GM06990 (cell line): ENCODE data around the gene CFAP20DC.
"Not testable (repeated sequence)": the region's sequence is repeated elsewhere in the genome, so short reads cannot be mapped to it uniquely, and the experiment has no call there.

Experiments used
- DNase-seq: peaks from one replicate; pipeline ENCODE4 v3.0.0-alpha.2; 2011; ENCODE audit not compliant: insufficient read length; ENCODE audit errors: extremely low read depth
- H3K27me3 ChIP-seq: replicated peaks from 2 replicates; pipeline ENCODE4 v1.6.0; 2011; ENCODE audit warnings: low read length; ENCODE audit not compliant: control insufficient read depth, insufficient read depth
- H3K36me3 ChIP-seq: 2 replicates; pipeline ENCODE4 v1.5.1; 2011; ENCODE audit warnings: low read length; ENCODE audit not compliant: control insufficient read depth, insufficient read depth
- H3K4me3 ChIP-seq: replicated peaks from 2 replicates; pipeline ENCODE4 v1.5.1; 2011; ENCODE audit warnings: low read depth, mild to moderate bottlenecking, control low read depth, low read length
- TF ChIP-seq, protein P1 (sequence below): IDR thresholded peaks from 2 replicates; pipeline ENCODE4 v1.5.1; 2011; ENCODE audit warnings: low read length, control low read depth, mild to moderate bottlenecking, inconsistent platforms; ENCODE audit not compliant: insufficient read depth, poor library complexity, severe bottlenecking

CFAP20DC gene

GRCh38 chr3:59049671-59050331 is at the start of gene CFAP20DC:
TSS of gene CFAP20DC (minus strand) at chr3:59050025. CDS start at chr3:59049631, 394 bp downstream.
- DNase-seq: peak; percentile 94
- TF ChIP-seq, protein P1, sequence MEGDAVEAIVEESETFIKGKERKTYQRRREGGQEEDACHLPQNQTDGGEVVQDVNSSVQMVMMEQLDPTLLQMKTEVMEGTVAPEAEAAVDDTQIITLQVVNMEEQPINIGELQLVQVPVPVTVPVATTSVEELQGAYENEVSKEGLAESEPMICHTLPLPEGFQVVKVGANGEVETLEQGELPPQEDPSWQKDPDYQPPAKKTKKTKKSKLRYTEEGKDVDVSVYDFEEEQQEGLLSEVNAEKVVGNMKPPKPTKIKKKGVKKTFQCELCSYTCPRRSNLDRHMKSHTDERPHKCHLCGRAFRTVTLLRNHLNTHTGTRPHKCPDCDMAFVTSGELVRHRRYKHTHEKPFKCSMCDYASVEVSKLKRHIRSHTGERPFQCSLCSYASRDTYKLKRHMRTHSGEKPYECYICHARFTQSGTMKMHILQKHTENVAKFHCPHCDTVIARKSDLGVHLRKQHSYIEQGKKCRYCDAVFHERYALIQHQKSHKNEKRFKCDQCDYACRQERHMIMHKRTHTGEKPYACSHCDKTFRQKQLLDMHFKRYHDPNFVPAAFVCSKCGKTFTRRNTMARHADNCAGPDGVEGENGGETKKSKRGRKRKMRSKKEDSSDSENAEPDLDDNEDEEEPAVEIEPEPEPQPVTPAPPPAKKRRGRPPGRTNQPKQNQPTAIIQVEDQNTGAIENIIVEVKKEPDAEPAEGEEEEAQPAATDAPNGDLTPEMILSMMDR: no peak
- Histone ChIP-seq H3K36me3 (no peaks in the 10 kb centered on the region), H3K4me3 (peak within 1 kb of the TSS; percentile 76), H3K27me3 (no peaks in the 10 kb centered on the region)

- H3K27me3 ChIP-seq, H3K36me3 ChIP-seq, DNase-seq, H3K4me3 ChIP-seq: not testable (repeated sequence)
Measured at GRCh38 chr3:59098516-59098915, 48.7 kb upstream of the CFAP20DC start.

DNA sequence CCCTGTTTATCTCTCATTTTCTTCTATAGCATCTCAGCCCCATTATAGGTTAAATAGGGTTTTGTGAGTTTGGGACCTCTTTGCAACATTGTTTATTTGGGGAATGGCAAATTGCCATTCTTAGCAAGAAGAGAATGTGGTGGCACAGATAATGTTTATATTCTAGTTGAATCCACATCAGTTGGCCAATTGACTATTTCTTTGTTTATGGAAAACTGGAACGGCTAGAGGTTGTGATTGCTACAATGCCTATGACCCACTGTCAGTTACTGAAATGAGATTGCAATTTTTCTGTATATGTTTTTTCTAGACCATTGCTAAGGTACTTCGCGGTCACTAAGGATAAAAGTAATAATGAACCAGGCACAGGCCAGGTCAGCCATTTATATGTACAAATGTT is 44.6 kb upstream of the CFAP20DC start:
- TF ChIP-seq, protein P1: no peak
- Histone ChIP-seq H3K36me3 (no peaks in the 10 kb centered on the region), H3K27me3 (no peaks in the 10 kb centered on the region; the same call in 1 of the 2 replicates), H3K4me3 (no peak overlapping the region)
- DNase-seq: no peak

- H3K27me3 ChIP-seq: no peaks in the 10 kb centered on the region; the same call in 1 of the 2 replicates
- H3K4me3 ChIP-seq: no peak overlapping the region
- no peak for DNase-seq
- no peaks in the 10 kb centered on the region for H3K36me3 ChIP-seq
- TF ChIP-seq, protein P1: no peak
Measured at GRCh38 chr3:59093521-59093920, 43.7 kb upstream of the CFAP20DC start.

- TF ChIP-seq, protein P1: no peak
- Histone ChIP-seq H3K36me3 (no peaks in the 10 kb centered on the region), H3K27me3 (no peaks in the 10 kb centered on the region; the same call in 1 of the 2 replicates), H3K4me3 (no peak overlapping the region)
- no peak for DNase-seq
Measured at GRCh38 chr3:59088761-59089160, 38.9 kb upstream of the CFAP20DC start.

GRCh38 chr3:59085976-59086375 is 36.2 kb upstream of the CFAP20DC start:
- TF ChIP-seq, protein P1: no peak
- DNase-seq: no peak
- Histone ChIP-seq H3K4me3 (no peak overlapping the region), H3K36me3 (no peaks in the 10 kb centered on the region), H3K27me3 (no peaks in the 10 kb centered on the region)
